Right lobe of liver (tissue), 4 donors: Measurements from ENCODE around the gene EIF4H.

Source experiments
- POLR2A ChIP-seq: fragments of 450-650 bp; IDR thresholded peaks from one replicate; pipeline ENCODE4 v1.6.1; 2017; ENCODE audit warnings: antibody characterized with exemption, mild to moderate bottlenecking
- TF ChIP-seq, protein P1 (sequence below), 4 donors: fragments of 200-600 bp in 3 of 4; fragments of 450-650 bp in 1 of 4; IDR thresholded peaks; one replicate each; pipeline versions ENCODE4 v1.5.1 to v1.8.0; 2016 to 2022; ENCODE audit warnings: antibody characterized with exemption in 4 of 4, mild to moderate bottlenecking in 2 of 4
- donor health status: DM: no; HTN: no; CAD: no.
- donor health status: DM: no; HTN: no; CAD: no.
- donor health status: DM: no; HTN: yes; CAD: no.

DNA sequence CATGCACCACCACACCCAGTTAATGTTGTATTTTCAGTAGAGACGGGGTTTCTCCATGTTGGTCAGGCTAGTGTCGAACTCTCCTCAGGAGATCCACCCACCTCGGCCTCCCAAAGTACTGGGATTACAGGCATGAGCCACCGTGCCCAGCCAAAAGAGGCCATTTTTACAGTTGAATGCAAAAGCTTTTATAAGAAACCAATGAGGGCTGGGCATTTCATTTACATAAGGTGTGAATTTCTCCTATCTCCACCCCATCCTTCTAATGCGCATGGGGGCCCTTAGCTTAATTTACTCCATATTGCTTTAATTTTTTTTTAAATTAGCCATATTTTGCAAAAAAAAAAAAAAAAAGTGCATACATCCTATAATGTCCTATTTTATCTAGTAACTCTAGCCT is 25.1 kb upstream of the EIF4H start:
- TF ChIP-seq, protein P1, sequence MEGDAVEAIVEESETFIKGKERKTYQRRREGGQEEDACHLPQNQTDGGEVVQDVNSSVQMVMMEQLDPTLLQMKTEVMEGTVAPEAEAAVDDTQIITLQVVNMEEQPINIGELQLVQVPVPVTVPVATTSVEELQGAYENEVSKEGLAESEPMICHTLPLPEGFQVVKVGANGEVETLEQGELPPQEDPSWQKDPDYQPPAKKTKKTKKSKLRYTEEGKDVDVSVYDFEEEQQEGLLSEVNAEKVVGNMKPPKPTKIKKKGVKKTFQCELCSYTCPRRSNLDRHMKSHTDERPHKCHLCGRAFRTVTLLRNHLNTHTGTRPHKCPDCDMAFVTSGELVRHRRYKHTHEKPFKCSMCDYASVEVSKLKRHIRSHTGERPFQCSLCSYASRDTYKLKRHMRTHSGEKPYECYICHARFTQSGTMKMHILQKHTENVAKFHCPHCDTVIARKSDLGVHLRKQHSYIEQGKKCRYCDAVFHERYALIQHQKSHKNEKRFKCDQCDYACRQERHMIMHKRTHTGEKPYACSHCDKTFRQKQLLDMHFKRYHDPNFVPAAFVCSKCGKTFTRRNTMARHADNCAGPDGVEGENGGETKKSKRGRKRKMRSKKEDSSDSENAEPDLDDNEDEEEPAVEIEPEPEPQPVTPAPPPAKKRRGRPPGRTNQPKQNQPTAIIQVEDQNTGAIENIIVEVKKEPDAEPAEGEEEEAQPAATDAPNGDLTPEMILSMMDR (IDR thresholded peaks at IDR 0.05), result no peak
- TF ChIP-seq POLR2A, result no peak
